HG03460 (cell line): ENCODE results near the gene ZNF407.
A peak's percentile ranks its signal among the peaks of the same experiment; 100 is the strongest.

Experiments
- ATAC-seq: cut with Tn5 transposase; IDR thresholded peaks from one replicate; pipeline ENCODE4 v1.9.1; 2021; ENCODE audit not compliant: unreplicated experiment

The ZNF407 gene

DNA sequence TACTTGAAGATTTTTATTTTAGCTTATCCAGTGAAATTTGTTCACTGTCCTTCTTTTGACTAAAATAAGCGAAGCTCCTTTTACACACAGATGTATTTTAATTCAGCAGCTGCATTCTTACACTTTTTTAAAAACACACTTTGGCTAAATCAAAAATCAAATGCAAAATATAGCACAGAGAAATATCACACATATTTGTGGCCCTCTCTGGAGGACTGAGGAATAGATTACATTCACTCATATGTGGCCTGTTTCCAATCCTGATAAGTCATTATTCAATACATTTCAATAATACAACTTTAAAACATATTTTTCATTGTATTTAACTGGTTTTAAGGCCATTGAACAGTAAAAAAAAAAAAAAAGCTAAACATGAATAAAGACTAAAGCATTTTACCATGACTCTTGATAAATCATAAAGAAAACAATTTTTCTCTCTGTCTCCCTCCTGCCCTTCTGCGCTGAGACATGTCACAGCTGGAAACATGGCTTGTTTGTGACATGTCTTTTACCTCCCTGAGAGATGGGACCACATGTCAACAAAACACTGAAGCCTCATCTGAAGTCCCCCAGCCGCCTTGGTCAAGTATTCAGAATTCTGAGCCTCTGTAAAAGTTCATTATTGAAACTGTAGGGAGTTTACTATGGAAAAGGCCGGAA is 221.0 kb downstream of the ZNF407 start:
- no peak for ATAC-seq

DNA sequence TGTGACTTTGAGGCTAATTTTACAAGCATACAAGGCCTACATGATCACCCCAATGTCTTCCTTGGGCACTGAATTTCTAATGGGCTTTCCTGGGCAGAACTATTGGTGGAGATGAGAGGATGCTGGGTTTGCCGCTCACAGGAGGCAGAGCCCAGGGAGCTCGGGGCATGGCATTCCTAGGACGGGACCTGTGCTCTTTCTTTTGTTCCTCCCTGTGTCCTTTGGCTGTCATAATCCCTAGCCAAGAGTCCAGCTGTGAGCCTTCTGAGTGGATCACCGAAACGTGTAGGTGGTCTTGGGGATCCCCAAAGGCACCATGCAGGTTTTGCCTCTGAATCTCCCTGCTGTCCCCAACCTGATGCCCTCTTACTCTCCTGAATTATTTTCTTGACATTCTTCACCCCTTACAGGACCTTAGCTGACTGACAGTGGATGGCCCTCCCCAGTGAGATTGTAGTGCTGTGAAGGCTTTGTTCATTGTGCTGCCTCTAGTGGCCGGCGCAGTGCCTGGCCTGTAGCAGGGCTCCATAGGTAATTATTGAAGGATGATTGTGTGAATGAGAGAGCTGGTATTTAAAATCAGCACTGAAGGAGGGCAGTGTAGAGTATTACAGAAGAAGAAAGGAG is 221.9 kb downstream of the ZNF407 start:
- ATAC-seq = peak; percentile 85

DNA sequence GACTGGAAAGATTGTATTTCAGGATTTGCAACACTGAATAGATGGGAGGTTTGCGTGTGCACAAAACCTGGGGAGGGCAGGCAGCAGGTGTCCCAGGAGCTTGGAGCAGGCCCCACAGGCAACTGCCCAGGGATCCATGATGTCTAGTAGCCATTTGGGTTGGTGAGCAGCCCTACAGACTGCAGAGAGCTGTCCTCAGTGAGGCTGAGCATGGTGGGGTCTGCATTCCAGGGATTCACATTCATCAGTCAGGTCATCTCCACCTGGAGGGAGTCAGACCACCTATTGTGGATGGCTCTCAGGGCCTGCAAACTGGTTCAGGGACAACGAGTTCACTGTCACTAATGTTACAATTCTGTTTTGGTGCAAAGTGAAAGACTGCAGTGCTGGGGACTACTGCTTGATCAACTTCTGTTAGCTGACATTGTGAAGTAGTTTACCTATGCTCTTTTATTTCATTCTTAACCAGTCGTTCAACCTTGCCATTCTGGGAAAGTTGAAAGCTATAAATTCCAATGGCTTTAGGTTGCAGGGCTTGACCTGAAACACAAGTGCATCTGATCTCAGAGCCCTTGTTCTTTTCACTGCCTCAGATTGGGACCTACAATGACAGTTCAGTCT is 222.6 kb downstream of the ZNF407 start:
- no peak for ATAC-seq

DNA sequence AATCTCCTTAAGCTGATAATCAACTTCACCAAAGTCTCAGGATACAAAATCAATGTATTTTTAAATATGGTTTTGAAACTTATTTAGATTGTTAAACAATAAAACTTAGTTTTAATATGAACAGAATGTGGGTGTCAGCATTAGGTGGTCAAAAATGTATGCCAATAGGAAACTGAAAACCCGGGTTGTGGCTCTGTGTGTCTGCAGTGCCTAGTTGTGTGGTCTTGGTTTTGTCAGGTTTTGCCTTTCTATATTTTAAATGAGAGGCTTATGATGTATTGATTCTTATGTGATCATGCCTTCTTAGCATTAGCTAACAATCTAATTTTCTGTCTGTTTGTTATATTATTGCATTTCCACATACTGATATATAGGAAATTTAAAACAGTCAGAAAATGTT is 227.8 kb downstream of the ZNF407 start:
- no peak for ATAC-seq

DNA sequence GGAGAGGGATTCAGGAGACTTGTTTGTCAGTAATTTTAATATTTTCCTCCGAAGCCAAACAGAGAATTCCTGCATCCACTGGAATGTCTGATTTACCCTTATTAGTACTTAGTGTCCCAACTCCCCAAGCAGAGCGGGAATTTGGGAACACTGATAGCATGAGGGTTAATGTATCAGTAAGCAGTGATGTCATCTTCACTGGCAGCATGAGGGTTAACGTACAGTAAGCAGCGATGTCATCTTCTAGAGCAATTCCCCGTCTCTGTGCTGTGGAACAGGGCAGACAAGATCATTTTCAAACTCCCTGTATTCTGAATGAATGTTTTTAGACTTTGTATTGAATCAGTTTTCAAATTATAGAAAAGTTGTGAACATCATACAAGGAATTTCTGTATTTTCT is 228.9 kb downstream of the ZNF407 start:
- ATAC-seq = no peak

DNA sequence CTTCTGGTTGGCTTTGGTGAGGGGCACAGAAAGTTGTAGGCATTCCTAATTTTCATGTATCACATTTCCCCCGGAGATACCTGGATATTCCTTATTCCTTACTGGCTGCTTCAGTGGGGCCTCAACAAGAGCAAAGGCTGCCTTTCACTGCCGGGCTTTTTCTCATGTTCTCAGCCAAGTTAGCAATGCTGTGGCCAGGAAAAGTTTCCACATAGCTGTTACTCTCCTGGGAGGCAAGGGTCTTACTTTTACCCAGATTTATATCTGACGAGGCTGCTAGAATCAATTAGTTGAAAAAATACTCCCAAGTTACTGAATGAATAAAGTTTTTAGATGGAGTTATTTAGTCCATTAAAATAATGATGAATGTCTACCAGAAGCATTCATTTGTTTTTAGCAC is 230.5 kb downstream of the ZNF407 start:
- ATAC-seq = no peak

DNA sequence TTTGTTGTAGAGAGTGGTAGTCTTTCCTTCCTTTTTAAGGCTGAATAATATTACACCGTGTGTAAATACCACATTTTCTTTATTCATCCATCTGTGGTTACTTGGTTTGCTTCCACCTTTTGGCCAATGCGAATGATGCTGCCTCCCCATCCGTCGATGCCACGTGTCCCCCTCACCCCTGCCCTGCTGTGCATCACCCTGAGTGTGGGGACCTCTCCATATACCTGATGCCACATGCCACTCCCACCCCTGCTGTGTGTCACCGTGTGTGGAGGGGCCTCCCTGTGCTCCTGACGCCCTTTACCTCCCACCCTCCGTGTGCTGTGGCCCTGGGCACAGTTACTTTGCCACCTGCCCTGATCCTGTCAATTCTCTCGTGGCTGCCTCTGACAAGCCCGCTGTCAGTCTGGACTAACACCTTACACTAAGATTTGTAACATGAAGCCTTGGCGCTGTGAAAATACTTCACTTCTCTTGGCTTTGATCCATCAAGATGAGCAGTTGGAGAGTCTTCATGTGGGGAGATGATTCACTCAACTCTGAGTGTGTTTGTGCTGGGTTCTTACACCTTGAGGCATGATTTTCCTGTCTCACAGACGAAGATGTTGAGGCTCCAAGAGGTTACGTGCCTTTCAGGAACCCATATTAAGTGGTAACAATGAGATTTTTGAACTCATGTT is 234.0 kb downstream of the ZNF407 start:
- ATAC-seq = no peak

DNA sequence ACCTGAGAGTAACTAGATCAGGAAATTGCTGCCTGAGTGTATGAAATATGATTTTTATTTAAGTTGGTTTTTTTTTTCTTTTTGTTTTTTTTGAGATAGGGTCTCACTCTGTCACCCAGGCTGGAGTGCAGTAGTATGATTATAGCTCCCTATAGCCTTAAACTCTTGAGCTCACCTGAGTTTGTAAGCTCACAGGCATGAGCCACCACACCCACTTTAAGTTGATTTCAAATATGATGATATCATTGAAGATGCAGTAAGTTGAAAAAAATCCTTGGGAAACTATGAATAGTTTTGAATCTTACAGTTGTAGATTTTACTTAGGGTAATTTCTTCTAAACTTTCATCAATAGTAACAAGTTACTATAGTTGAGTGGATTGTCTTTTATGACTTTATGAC is 234.7 kb downstream of the ZNF407 start:
- ATAC-seq = no peak

DNA sequence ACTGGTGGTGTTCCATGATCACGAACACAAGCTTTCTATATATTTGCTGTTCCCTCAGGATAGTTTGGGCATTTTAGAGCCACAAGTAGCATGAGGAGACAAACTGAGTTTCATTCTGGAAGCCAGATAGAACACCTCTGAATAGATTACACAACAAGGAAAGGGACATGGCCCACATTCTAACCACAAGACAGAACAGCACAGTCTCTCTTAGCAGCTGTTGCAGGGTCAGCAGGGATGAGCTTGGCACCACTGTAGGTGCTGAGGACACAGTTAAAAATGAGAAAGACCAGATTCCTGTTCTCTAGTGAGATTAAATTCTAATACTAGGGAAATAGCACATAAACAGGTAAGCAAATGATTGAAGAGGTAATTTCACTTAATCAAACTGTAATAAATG is 235.3 kb downstream of the ZNF407 start:
- no peak for ATAC-seq

DNA sequence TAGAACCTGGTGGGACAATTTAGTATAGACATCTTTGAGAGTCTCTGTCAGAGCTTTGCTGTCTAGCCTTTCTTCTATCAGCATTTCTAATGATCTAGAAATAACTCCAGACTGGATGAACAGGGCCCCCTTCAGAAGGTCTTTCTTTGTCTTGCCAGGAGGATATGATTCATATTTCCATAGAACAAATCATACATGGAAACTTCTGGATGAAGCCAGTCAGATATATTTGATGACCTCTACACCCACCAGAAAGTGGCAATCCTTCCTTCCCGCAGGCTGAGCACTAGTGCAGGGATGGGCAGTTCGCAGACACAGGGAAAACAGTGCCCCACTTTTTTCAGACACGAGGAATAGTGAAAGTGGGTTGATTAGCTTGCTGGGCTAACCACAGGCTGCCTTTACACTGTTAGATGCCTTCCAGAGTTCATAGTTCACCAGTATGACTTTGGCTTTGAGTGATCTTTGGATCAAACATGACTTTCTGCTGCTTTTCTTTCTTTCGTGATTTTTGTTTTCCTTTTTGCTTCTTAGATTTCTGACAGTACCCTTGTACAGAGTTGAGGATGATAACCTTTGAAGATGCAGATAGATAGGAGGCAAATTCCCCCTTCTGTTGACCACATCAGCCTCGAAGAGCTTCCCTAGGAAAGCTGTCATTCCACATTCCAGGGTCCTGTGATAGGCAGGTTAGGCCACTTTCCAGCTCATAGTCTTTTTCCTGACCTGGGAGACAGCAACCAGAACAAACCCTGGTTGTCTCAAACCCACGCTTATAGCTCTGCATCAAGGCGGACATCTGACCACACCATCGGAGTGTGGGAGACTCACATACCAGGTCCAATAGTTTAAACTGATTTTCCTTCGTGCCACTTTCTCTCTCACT is 237.0 kb downstream of the ZNF407 start:
- ATAC-seq = no peak

DNA sequence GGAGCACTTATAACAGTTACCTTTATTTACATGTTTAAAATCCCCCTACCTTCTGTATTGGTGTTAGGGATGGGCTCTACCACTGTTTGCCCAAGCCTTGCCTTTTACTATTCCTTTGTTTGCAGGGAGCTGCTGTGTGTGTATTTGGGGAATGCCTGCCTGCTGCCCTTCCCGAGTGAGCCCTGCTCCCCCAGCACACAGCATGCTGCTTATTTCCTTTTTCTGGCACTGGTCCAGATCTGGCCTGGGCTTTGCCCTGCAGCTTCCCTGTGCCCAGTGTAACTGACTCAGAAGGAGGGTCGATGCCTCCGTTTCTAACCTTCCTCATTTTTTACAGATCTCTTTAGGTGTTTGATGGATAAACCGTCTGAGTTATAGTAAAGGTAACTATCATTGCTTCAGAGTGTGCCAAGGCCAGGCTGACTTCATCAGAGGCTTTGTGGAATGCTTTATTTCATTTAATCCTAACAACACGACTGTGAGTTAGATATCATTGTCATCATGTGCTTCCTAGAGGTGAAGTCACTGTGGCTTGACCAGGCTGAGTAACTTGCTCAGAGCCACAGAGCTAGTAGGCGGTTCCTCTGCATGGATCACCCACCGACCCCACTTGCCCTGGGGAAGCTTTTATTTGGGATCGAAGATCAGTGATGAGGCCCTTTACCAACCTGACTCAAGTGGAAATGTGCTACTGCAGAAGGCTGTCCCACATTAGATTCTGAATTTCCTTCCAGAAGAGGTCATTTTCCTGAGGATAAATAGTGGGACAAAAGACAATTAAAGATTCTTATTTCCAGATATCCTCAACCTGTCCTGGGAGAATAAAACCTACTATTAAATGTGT is 238.8 kb downstream of the ZNF407 start:
- ATAC-seq = no peak

DNA sequence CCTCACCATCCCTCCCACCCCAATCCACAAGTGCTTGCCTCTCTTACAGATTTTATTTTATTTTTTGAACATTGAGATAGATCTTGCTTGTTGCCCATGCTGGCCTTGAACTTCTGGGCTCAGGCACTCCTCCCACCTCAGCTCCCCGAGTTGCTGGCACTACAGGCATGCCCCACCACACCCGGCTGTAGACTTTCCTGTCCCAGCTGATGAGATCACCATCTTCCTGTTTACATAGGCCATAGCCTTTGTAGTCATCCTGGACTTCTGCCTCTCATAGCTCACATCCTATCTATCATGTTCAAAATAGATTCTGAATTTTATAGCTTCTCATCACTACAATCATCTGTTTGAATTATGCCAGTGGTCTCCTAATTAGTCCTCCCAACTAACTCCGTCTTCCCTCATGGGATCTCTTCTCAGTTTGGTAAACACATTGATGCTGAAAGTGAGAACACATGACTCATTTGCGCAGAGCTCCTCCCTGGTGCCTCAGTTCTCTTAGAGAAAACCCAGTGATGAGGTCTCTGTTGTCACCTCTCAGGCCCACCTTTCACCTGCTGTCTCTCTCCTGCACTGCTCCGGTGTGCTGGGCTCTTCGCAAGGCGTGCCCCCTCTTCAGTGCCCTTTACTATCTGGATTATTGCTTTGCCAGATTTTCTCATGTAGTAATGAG is 243.0 kb downstream of the ZNF407 start:
- no peak for ATAC-seq

DNA sequence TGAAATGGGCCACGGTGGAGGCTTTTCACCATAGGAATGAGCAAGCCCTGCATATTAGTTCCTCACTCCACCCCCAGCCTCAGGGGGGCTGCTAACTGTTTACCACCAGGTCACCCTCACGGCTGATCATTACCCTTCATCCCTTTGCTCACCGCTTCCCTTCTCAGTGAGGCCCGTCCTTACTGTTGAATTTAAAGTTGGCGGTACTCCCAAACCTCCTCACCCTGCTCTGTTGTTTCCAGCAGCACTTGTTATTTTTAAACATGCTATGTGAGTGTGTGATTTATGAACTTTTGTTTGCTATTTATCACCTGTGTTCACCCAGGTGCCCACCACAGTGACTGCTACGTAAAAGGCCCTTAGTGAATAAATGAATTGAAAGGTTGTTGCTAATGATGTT is 243.6 kb downstream of the ZNF407 start:
- no peak for ATAC-seq

DNA sequence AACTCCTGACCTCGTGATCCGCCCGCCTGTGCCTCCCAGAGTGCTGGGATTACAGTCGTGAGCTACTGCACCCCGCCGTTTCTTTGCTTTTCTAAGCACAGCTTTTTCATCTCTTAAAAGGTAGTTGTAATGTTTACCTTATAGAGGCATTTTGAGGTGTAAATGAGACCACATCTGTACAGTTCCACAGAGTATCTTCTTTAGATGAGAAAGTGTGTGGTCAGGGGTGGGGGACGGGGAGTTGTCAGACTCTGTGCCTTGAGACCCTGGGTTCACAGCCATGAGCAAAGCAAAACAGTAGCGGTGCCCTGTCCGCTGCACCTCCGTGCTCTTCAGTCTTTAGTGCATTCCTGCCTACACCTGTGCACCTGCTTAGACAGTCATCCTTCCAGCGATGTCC is 251.6 kb downstream of the ZNF407 start:
- no peak for ATAC-seq

DNA sequence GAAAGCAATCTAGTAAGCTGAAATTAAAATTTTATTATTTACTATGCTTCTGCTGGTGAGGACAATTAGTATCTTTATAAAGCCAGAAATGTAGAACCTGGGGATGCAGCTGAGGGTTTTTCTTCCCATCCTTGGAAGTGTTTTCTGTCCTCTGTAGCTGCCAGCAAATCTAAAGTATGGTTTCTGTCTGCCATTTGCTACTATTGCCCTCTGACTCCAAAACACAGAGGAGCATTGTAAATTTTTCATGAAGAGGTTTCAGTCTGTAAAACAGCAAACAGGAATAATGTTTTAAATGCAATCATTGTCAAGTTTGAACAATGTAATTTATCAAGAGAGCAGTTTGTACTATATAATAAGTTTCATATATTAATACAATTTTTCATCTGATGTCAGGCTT is 258.8 kb downstream of the ZNF407 start:
- no peak for ATAC-seq

DNA sequence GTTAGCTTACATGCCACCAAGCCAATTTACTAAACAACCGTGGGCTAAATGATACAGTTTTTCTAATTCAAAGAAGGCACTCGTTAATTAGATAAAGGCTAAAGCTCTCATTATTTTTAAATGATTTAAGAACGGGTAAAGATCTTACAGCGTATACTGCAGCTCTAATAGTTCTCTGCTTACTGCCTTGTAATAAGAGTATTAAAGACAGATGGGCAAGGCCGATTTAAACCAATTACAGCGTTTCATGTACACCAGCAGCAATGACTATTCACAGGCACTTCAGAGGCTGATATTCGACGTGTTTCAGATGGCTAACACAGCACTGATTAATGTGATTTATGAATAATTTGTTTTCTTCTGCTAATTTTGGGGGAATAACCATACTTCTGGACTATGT is 259.3 kb downstream of the ZNF407 start:
- no peak for ATAC-seq

DNA sequence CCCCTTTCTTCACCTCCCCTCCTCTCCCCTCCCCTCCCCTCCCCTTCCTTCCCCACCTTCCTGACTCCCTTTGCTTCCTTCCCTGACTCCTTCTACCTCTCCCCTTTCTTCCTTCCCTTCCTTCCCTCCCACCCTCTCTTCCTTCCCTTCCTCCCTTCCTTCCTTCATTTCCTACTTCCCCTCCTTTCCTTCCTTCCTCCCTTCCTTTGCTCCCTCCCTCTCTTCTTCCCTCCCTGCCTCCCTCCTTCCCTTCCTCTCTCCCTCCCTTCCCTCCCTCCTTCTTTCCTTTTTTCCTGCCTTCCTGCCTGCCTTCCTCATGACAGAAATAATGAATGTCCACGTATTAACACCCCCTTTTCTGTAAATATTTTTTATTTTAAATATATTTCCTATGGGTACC is 260.2 kb downstream of the ZNF407 start:
- ATAC-seq = no peak

DNA sequence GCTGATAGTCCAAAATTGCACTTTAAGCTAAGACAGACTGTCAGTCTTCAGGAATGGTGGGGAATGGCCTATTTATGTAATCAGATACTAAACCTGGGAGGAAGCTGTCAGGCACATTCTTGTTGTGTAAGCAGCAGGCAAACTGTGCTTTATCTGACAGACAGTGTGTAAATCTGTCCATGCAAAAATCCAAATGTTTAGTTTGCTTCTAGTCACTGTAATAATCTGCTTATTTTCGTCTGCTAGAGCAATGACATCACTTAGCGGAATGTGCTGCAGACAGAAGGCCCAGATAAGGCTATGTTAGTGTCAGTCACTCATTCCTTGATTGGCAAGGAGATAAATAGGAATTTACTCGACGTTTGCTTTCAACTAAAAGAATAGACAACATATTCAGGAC is 263.5 kb downstream of the ZNF407 start:
- no peak for ATAC-seq

DNA sequence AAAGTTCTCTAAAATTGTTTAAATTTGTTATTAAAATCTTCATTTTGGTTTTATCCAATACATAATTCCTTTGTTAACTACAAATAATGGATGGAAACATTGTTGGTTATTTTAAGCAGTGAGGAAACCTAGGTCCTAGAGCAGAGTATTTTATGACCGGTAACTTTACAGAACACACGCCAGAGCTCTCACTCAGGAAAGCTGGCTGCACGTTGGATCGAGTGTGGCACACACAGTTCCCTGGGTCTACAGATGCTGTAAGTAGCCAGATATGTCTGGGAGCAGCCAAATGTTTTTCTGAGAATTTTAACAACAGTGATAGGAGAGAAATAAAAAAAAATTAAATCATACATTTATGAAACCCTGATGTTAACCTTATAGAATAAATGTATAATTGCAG is 264.4 kb downstream of the ZNF407 start:
- ATAC-seq = no peak

DNA sequence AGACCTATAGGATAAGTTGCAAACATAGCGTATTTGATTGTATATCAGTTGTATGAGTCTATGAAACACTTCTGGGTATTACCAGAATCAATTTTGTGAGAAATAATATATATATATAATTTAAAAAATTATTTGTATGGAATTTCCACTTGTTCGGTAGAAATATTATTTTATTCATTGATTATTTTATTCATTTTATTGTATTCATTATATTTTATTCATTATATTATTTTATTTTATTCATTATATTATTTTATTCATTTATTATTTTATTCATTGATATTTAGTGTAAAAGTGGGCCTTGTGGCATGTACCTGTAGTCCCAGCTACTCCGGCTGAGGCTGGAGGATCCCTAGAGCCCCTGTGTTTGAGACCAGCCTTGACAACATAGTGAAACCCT is 268.9 kb downstream of the ZNF407 start:
- ATAC-seq = no peak
